Fibroblast of mammary gland (primary cell): ENCODE data around the gene CD109.
"Not testable (repeated sequence)": the region's sequence is repeated elsewhere in the genome, so short reads cannot be mapped to it uniquely, and the experiment has no call there.

Source experiments
- DNase-seq: peaks from one replicate; pipeline ENCODE4 v3.0.0-alpha.2; 2010; ENCODE audit warnings: low read depth
- H3K4me3 ChIP-seq: 2 replicates; pipeline ENCODE4 v1.5.1; 2011; ENCODE audit warnings: low read depth, mild to moderate bottlenecking, low read length, moderate library complexity; ENCODE audit not compliant: control insufficient read depth
- TF ChIP-seq, protein P1 (sequence below): conservative IDR thresholded peaks from 2 replicates; pipeline ENCODE4 v1.5.1; 2011; ENCODE audit warnings: low read depth, low read length, inconsistent platforms; ENCODE audit not compliant: control insufficient read depth, insufficient read depth

The CD109 gene

DNA sequence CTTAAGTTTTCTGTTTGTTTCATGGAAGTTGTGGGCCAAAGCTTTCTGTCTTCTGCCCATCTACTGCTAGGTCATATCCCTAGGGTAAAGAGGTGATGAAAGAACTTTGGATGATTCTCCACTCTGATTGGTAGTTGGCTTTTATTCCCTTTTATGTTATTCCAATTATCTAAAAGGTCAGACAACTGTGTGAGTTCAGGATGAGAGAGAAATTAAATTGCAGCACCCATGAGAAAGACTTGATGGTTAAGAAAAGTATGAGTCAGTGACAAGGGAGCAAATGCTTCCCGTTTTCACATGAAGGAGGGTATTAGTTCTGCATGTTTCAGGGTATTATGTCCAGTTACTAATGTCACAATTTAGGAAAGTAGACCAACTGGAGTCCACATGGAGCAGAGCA lies 136.3 kb downstream of the CD109 start:
- peak; percentile 95 for DNase-seq
- TF ChIP-seq, protein P1, sequence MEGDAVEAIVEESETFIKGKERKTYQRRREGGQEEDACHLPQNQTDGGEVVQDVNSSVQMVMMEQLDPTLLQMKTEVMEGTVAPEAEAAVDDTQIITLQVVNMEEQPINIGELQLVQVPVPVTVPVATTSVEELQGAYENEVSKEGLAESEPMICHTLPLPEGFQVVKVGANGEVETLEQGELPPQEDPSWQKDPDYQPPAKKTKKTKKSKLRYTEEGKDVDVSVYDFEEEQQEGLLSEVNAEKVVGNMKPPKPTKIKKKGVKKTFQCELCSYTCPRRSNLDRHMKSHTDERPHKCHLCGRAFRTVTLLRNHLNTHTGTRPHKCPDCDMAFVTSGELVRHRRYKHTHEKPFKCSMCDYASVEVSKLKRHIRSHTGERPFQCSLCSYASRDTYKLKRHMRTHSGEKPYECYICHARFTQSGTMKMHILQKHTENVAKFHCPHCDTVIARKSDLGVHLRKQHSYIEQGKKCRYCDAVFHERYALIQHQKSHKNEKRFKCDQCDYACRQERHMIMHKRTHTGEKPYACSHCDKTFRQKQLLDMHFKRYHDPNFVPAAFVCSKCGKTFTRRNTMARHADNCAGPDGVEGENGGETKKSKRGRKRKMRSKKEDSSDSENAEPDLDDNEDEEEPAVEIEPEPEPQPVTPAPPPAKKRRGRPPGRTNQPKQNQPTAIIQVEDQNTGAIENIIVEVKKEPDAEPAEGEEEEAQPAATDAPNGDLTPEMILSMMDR = no peak
- no peak overlapping the region for H3K4me3 ChIP-seq

DNA sequence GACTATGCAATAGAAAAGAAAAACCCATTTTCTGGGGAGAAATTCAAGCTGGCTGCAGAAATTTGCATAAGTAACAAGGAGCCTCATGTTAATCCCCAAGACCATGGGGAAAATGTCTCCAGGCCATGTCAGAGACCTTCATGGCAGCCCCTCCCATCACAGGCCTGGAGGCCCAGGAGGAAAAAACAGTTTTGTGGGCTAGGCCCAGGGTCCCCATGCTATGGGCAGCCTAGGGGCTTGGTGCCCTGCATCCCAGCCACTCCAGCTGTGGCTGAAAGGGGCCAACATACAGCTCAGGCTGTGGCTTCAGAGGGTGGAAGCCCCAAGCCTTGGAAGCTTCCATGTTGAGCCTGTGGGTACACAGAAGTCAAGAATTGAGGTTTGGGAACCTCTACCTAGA lies 148.7 kb downstream of the CD109 start:
- not testable (repeated sequence) for H3K4me3 ChIP-seq, DNase-seq

DNA sequence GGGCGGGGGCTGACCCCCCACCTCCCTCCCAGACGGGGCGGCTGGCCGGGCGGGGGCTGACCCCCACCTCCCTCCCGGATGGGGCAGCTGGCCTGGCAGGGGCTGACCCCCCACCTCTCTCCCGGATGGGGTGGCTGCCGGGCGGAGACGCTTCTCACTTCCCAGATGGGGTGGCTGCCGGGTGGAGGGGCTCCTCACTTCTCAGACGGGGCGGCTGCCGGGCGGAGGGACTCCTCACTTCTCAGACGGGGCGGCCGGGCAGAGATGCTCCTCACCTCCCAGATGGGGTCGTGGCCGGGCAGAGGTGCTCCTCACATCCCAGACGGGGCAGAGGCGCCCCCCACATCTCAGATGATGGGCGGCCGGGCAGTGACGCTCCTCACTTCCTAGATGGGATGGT lies 155.0 kb downstream of the CD109 start:
- DNase-seq = not testable (repeated sequence)

DNA sequence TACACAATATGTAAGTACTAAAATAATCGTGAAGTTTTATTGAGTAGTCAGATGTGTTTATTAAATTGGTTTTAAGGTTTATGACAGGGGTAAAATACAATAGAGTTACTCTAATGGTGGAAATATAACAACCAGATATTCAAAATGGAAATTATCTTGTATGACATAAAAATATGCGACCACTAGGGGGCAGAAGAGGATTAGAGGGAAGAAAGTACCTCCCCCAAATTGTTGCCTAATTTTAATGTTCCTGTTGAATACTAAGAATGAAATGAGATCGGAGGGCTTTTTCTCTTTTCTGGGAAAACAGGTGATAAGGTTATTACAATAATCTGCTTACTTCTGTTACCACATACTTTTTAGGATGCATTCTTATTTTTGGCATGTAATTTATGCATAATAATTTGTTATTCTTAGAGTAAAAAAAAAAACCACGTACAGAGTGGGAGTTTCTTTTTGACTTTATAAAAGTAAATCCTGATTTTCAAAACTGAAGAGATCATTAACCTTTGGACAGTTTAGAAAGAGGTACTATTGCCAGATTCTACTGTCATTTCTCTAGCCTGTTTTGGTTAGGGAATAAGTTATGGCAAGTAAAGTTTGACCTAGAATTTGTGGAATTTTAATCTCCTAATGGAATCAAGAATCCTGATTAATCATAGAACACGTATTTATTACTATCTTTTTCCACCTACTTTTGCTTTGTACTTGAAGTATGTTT lies 159.2 kb downstream of the CD109 start:
- TF ChIP-seq, protein P1 = peak; percentile 72
- peak; percentile 77 for DNase-seq
- no peak overlapping the region for H3K4me3 ChIP-seq

More for the DNA sequence above, 155.0 kb downstream of the CD109 start:
- not testable (repeated sequence) for H3K4me3 ChIP-seq

DNA sequence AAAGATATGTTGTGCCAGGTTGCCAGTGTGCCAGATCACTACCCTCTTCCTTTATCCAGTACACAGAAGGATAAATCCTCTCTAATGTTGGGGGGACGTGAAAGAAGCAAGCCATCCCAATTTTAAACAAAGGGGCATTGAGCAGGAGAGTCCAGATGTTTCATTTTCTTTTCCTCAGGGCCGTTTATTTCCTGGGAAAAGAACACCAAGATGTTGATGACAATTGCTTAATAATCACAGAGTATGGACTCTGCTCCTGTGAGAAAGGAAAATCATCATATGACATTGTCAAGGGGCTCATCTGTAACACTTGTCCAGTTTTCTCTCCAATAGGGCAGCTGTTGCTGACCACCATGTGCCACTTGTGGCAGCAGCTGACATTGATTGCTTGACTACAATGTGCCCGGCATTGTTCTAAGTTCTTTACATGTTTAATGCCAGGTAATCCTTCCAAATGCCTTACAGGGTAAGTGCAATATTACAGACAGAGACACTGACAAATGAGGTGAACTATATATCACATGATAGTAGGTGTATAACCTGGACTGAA lies 161.4 kb downstream of the CD109 start:
- no peak for DNase-seq
- H3K4me3 ChIP-seq = no peak overlapping the region
- TF ChIP-seq, protein P1 = no peak

DNA sequence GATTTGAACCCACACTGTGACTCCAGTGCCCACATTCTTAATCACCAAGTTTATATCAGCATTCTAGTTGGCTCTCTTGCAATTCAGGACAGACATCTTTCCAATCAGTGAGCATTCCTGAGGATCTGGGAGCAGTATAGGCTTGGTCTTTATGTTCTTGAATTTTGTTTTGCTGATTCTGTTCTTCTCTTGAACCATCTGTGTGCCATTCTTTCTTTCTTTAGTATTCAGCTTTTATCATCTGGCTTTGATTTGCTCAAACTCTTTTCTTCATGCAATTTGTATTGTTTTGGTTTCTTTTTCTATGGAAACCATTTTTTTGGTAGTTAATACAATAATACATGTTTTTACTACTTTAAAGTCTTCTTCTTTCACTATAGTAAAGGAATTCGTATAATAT lies 162.4 kb downstream of the CD109 start:
- no peak overlapping the region for H3K4me3 ChIP-seq
- no peak for DNase-seq
- TF ChIP-seq, protein P1 = no peak

DNA sequence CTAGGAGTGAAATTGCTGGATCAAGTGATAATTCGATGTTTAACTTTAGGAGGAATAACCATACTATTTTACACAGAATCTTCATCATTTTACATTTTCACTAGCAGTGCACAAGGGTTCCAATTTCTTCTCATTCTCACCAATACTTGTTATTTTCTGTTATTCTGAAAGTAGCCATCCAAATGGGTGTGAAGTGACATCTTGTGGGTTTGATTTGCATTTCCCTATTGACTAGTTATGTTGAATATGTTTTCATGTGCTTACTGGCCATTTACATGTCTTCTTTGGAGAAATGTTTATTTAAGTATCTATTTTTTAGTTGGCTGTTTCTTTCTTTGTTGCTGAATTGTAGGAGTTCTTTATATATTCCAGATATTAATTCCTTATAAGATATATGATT lies 164.3 kb downstream of the CD109 start:
- no peak for DNase-seq
- TF ChIP-seq, protein P1 = no peak

DNA sequence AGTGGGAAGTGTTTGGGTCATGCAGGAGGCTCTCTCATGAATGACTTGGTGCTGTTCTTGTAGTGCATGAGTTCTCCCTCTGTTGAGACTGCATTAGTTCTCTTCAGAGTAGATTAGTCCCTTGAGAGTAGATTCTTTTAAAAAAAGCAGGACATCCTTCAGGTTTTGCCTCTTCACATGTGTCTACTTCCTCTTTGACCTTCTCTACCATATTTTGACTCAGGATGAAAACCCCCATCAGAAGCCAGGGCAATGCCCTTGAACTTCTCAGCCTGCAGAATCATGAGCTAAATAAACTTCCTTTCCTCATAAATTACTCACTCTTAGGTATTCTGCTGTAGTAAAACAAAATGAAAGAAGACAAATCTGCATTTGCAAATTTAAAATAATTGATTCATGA lies 170.3 kb downstream of the CD109 start:
- no peak overlapping the region for H3K4me3 ChIP-seq
- DNase-seq = no peak
- TF ChIP-seq, protein P1 = no peak

More for the DNA sequence above, 164.3 kb downstream of the CD109 start:
- H3K4me3 ChIP-seq = no peak overlapping the region
